D341Med (cell line): Measurements from ENCODE around the gene CHPF2.

Source experiments
- DNase-seq: peaks from one replicate; pipeline ENCODE4 v3.0.0; 2012; ENCODE audit warnings: low spot score

CHPF2 gene

DNA sequence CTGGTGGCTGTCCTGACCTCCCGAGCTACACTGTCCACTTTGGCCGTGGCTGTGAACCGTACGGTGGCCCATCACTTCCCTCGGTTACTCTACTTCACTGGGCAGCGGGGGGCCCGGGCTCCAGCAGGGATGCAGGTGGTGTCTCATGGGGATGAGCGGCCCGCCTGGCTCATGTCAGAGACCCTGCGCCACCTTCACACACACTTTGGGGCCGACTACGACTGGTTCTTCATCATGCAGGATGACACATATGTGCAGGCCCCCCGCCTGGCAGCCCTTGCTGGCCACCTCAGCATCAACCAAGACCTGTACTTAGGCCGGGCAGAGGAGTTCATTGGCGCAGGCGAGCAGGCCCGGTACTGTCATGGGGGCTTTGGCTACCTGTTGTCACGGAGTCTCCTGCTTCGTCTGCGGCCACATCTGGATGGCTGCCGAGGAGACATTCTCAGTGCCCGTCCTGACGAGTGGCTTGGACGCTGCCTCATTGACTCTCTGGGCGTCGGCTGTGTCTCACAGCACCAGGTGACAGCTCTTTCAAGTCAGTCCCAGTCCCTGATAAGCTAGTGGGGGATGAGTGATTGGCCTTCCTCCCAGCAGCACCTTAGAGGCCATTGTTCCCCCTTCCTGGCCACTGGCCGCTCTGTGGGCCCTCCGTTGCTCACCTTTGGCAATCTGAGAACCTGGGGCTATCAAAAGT, 3.0 kb downstream of the CHPF2 start:
- no peak for DNase-seq

DNA sequence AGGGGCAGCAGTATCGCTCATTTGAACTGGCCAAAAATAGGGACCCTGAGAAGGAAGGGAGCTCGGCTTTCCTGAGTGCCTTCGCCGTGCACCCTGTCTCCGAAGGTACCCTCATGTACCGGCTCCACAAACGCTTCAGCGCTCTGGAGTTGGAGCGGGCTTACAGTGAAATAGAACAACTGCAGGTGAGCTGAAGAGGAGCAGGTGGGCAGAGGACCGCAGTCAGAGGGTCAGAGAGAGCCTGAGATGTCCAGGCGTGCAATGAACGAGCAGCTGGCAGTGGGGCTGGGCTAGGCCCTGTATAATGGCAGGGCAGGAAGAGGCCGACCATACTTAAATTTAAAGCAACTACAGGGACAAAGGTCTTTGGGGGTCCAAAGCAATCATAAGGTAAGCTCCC, 4.1 kb downstream of the CHPF2 start:
- DNase-seq, result no peak

DNA sequence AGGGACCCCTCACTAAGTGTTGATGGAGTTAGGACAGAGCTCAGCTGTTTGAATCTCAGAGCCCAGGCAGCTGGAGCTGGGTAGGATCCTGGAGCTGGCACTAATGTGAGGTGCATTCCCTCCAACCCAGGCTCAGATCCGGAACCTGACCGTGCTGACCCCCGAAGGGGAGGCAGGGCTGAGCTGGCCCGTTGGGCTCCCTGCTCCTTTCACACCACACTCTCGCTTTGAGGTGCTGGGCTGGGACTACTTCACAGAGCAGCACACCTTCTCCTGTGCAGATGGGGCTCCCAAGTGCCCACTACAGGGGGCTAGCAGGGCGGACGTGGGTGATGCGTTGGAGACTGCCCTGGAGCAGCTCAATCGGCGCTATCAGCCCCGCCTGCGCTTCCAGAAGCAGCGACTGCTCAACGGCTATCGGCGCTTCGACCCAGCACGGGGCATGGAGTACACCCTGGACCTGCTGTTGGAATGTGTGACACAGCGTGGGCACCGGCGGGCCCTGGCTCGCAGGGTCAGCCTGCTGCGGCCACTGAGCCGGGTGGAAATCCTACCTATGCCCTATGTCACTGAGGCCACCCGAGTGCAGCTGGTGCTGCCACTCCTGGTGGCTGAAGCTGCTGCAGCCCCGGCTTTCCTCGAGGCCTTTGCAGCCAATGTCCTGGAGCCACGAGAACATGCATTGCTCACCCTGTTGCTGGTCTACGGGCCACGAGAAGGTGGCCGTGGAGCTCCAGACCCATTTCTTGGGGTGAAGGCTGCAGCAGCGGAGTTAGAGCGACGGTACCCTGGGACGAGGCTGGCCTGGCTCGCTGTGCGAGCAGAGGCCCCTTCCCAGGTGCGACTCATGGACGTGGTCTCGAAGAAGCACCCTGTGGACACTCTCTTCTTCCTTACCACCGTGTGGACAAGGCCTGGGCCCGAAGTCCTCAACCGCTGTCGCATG, 5.2 kb downstream of the CHPF2 start:
- DNase-seq, result no peak

DNA sequence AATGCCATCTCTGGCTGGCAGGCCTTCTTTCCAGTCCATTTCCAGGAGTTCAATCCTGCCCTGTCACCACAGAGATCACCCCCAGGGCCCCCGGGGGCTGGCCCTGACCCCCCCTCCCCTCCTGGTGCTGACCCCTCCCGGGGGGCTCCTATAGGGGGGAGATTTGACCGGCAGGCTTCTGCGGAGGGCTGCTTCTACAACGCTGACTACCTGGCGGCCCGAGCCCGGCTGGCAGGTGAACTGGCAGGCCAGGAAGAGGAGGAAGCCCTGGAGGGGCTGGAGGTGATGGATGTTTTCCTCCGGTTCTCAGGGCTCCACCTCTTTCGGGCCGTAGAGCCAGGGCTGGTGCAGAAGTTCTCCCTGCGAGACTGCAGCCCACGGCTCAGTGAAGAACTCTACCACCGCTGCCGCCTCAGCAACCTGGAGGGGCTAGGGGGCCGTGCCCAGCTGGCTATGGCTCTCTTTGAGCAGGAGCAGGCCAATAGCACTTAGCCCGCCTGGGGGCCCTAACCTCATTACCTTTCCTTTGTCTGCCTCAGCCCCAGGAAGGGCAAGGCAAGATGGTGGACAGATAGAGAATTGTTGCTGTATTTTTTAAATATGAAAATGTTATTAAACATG, 6.0 kb downstream of the CHPF2 start:
- no peak for DNase-seq

DNA sequence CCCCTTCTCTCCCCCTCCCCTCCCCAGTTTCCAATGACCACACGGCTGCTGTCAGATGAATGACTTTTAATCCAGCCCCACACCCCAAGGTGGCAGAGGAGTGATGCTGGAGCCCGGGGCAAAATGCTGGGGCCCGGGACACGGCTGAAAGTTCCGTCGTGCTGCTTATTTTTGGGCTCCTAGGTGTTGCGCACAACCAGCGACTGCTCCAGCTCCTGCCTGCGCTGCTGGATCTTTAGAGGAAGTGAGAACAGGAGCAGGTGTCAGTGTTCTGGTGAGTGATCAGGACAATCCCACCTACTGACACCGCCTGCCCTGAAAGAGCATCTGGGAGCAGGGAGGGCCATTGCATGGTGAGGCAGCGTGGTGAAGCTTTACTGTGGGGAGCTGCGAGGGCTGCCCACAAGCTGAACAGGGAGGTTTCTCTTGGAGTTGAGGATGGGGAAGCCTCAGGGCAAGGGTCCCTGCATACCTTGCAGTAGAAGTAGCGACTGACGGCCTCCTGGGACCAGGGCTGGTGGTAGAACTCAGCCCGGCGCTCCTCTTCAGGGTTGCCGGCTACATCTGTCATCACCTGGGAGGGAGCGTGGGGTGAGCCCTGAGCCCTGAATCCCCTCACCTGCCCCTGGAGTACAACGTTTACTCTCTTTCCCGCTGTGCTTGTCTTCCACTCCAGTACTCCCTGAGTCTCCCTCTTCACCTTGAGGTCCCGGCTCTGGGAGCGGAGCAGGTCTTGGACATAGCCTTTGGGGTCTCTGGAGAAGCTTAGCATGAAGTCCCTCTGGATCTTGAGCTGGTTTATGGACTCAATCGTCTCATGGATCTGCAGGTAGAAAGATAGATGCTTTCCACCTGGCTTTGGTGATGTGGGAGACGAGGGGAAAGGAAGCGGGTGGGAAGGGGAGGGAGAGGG, 6.9 kb downstream of the CHPF2 start:
- DNase-seq, result no peak

DNA sequence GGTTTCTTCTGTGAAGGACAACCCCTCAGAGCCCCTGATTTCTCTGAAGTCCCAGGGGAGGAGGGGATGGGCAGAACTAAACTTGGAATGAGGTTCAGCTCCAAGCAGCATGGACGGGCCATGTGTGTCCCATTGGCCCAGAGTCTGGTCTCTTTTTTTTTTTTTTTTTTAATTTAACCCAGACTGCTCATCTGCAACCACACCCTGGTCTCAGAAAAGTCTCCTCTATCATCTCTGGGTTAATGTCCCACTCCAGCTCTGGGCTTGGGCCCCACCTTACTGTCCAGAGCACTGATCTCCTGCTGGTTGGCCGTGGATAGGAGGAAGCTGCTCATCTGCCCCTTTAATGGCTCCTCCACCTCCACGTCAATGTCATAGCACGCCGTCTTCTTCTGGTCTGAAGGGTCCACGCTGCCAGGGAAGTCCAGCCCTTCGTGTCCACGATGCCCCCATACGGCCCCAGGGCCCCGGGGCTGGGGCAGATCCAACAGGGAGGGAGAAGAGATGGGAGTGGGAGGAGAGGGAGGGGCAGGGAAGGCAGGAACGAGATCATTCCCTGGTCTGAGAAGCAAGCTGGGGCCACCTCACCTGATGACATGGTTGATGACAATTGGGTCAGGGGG, 7.7 kb downstream of the CHPF2 start:
- no peak for DNase-seq

DNA sequence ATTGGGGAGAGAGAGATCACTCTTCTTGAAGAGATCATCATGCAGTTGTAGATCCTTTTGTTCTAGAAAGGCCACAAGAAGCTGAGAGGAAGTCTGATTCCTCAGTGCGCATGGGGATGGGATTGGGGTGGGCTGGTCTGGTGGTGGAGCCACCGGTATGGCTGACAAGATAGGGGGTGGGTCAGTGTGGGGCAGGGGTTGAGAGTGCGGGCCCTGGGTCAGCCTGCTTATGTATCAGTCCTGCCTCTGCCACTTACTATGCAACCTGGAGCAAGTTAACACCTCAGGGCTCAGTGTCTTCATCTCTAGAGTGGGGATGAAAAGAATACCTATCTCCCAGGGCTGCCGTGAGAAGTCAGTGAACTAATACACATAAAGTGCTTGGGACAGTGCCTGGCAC, 8.3 kb downstream of the CHPF2 start:
- no peak for DNase-seq

DNA sequence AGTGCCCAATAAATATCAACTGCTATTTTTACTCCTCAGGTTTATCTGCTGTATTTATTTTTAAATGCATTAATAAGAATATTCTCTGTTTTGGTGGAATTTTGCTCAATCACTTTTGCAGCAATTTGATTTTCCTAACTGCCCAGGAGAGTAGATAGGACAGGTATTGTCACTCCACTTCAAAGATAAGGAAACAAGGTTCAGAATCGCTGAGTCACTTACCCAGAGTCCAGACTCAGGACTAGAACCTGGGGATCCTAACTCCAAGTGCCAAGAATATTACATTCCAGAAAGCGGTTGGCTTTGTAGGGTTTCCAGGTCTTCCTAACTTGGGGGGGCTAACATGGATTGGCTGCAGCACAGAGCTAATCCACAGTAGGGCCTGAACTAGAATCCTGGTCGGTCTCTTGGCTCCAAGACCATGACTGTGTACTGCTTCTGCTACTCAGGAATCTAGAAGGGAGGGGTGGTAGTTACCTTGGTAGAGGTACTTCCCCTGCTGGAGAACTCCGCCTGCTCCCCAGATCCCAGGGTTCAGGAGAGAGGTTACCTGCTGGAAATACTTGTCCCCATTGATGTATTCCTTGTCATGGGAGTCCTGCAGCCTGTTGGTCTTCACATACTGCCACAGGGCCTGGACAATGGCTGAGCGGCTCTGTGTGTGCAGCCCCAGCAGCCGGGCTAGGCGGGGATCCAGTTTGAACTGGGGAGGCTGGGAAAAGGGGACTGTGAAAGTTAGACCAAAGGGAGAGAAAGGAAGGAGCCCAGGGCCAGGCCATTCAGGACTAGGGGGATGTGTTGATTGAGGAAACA, 8.9 kb downstream of the CHPF2 start:
- DNase-seq, result no peak

DNA sequence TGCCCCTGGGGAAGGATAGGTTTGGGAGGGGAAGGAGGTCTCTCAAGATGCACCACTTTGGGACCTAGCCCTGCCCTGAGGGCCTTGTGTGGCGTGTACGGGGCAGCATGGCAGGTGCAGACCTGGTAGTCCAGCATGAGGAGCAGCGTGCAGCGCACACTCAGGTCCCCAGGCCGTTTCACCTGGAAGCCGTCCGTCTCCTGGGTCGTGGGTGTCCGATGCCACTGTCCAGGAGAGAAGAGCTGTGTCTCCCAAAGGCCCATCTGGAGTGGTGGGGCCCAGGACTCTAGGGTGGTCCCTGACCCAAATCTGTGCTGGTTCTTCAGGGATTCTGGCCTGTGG, 9.4 kb downstream of the CHPF2 start:
- DNase-seq, result no peak

DNA sequence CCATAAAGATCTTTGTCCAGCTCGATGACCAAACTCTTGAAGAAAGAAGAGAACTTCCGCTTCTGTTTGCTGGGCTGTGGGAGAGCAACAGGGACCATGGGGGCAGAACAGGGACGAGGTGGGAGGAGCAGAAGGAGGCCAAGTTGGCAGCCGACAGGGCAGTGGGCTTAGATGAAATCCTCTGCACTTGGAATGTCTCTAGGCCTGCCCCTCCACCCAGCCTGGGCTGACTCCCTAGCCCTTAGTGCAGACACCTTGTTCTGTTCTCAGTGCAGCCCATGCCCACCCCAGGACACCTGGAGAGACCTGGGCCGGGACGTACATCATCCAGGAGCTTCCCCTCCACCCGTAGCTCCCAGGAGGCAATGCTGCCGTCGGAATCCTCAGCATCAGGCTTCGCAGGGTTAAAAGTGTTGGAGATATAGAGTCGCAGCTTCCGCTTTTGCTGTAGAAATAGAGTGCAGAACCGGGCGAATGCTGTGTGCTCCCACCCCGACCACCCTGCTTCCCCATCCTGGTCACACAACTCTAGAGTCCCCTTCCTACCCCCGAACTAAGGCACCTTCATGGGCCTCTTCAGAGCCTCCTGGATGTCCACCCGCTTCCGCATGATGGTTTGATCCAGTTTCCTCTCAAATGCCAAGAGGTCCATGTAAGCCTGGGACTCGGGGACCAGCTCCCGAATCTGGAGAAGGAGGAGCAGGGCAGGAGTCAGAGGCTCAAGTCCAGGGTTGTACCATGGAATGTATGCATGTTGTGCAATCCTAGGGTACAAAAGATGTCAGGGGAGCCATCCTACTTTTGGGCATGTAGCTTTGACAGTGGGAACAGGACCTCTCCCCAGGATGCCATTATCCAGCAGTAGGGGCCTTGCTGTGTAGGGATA, 10.1 kb downstream of the CHPF2 start:
- no peak for DNase-seq

DNA sequence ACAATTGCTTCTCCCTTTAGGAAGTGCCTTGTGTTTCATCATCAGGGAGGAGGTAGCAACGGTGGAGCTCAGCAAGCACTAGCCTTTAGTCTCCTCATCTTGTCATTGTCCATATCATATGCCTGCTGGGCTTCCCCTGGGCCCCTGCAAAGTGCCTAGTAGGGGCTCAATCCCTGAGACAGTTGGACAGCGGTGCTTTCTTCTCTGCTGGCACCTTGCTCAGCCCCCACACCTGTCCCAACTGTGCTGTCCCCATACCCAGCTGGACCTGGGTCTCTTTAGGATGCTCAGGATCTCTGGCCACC, 10.7 kb downstream of the CHPF2 start:
- DNase-seq, result peak; percentile 25

DNA sequence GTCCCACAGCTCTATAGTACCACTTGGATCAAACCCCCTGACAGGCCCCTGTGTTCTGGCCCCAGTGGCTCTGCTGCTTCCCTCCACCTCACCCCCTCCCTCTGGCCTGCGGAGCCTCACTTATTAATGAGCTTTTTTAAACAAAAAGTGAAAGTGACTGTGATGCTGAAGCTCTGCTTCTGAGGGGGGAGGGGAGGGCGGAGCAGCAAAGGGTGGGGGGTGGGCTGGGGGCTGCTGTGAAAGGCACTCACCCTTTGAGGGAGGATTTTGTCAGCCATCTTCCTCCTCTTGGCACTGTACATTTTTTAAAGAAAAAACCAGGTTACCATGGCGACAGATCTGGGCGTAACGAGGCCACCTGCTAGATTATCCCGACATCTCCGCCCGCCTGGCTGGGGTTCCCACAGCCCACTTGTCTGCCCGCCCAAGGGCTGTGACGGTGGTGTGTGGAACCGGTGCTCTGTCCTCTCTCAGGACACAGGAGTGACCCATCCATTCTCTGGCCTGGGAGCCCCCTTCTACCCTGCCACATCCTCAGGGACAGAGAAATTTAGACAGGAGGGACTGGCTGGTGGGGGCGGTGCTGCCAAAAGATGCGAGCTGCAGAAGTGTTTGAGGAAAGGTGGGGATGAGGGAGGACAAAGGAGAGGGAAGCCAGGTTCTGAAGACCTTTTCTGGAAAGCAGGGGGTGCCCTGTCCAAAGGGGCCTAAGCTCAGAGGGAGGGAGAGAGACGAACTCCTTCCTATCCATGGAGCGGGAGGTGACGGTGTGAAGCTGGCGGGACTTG, 11.3 kb downstream of the CHPF2 start:
- DNase-seq, result peak; percentile 53

DNA sequence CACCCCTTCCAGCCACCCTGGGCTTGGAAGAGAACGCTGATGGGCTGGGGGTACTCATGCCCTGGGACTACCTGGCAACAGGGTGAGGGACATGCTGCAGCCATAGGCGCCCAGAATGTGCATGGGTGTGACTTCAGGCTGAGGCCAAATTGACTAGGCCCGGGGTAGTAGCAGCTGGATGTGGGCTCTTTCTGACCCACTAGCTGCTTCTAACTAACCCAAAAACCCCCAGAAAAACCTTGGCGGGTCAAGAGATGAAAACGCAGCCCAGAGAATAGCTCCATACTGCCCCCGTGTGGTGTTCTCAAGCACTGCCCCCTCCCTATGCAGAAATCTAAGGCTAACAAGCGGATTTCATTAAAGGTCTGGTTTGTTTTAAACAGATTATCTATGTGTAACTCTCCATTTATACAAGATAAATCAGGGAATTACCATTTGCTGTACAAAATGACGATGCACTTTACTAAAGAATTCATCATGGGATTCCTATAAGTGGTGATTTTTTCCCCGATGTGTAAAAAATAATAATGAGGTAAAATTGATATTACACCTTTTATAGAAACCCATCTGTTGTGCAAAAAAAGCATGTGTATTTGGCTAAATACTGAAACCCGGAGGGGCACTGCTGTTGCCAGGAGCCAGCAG, 12.0 kb downstream of the CHPF2 start:
- peak; percentile 76 for DNase-seq

DNA sequence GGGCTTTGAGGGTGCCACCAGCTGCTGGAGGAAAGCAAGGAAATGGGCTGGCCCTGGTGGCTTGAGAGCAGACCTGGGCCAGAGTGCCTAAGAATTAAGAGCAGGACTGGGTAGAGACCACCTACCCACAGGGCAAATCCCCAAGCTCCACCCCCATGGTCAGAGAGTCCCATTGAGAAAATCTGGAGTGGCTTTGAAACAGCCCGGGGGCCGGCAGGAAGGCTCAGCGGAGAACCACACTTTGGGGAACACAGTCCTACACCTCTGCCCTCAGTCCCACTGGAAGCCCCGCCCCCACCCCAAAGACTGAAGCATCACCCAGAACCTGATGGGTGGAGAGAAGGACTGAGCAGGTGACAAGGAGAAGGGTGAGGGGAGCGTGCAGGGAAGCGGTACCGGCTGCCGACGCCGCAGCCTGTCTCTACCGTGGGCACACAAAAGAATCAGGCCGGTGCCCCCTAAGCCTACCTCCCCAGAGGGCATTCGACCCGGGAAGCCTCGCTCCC, 12.6 kb downstream of the CHPF2 start:
- DNase-seq, result peak; percentile 38

DNA sequence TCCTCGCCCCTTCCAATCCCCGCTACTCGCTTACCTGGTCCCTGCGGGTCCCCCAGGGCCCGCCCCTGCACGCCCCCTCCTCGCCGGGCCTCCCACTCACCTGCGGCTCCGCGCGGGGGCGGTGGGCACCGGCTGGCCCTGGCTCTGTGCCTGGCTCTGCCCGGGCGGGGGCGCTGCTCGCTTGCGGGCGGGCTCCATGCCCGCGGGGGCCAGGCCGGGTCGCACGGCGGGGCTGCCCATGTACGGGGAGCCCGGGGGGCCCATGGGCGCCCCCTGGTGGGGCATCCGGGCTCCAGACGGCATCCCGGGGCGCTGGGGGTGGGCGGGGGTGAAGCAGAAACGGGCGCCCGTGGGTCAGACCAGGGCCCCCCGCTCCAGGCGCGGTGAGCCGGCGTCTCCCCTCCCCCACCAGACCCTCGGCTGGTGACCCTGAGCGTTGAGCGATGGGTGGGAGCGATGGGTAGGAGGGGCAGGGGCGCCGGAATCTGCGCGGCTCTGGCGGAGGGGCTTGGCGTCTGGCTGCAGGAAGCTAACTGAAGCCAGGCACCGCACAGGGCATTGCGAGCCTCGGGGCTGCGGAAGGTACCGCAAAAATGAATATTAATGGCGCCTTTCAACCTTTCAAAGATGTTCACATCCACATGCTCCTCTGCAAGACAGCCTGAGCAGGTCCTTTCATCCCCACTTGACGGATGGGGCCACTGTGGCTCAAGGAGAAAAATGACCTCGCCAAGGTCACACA, 13.2 kb downstream of the CHPF2 start:
- DNase-seq, result peak; percentile 92

DNA sequence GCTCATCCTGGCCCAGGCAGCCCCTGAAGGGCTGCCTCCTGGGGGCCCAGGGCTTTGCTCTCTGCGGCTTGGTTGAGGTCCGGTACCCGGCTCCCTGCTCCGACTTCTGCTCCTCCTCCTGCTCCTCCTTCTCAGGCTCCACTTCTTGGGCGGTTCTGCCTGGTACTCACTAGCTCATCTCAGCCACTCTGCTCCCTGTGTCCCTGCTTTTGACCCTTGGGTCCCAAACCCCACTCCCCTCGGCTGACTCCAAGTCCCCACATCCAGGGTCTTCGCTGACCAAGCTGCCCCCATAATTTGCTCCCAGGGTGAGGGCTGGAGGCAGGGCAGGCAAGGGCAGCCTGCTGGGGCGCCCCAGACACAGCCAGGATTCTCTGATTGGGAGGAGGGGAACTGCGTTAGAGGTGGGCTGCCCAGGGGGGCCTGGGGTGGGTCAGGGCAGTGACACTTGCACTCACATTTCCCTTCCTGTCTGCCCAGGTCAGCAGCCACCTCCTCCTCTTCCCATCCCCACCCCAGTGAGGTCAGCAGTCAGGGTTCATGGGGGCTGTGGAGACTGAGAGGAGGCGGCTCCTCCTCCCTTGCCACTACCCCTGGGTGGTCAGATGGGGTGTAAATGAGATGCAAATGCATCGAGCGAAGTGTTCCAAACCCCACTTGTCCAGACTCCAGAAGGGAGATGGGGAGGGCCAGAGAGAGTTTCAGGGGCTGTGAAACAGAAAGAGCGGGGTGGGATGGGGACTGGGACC, 14.0 kb downstream of the CHPF2 start:
- peak; percentile 34 for DNase-seq
